Measurements from ENCODE around the gene MMP11. TPM values are rescaled to one million over a fixed set of nuclear protein-coding genes. Genes with fewer than 3 reads are reported as not detected.

Gene MMP11
- total RNA-seq, 4 donors from 2014 or later, result 4.5 to 7.3 (median 5.6) TPM

DNA sequence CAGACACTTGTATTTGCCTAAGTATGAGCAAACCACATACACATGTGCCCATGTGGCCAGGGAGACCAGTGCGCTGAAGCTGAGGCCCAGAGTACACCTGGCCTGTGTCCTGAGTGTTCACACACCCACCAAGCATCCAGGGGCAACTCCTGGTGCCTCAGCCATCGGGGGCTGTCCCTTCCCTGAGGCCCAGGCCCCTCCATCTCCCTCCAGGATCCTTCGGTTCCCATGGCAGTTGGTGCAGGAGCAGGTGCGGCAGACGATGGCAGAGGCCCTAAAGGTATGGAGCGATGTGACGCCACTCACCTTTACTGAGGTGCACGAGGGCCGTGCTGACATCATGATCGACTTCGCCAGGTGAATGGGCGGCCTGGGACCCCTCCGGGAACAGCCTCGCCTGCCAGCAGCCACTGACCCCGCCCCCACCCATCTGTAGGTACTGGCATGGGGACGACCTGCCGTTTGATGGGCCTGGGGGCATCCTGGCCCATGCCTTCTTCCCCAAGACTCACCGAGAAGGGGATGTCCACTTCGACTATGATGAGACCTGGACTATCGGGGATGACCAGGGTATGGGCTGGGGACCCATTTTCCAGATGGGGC, 7.6 kb downstream of the MMP11 start:
- Histone ChIP-seq H3K4me1 (peaks cover 0 to 27% (median 11%) of the 10 kb centered on the region in 4 donors), H3K9me3 (no peaks in the 10 kb centered on the region), H3K27ac (peak overlapping the region in 1 of 4 donors; percentile 56), H3K36me3 (peaks cover 0 to 5% (median 0%) of the 10 kb centered on the region in 3 donors), H3K4me3 (no peak overlapping the region), H3K27me3 (no peaks in the 10 kb centered on the region)
- no peak for DNase-seq (ENCODE audit: low spot score in 2 of 2)
- WGBS, 2 donors, result 88 to 93% methylated on average over 15 to 20 of the region's 20 CpGs
- TF ChIP-seq POLR2A (IDR thresholded peaks at IDR 0.05) (no peak), EP300 (IDR thresholded peaks at IDR 0.05) (no peak)

DNA sequence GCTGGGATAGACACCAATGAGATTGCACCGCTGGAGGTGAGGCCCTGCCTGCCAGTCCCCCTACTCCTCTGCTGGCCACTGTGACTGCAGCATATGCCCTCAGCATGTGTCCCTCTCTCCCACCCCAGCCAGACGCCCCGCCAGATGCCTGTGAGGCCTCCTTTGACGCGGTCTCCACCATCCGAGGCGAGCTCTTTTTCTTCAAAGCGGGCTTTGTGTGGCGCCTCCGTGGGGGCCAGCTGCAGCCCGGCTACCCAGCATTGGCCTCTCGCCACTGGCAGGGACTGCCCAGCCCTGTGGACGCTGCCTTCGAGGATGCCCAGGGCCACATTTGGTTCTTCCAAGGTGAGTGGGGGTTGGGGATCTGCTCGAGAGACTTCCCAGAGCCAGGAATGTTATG, 8.4 kb downstream of the MMP11 start:
- Histone ChIP-seq H3K4me3 (no peak overlapping the region), H3K4me1 (peaks cover 0 to 24% (median 12%) of the 10 kb centered on the region in 4 donors), H3K27me3 (no peaks in the 10 kb centered on the region), H3K27ac (peak overlapping the region in 2 of 4 donors; percentile 56 to 63), H3K36me3 (peaks cover 0 to 5% (median 0%) of the 10 kb centered on the region in 3 donors), H3K9me3 (no peaks in the 10 kb centered on the region)
- WGBS, 2 donors, result 23 to 42% methylated on average over 10 to 15 of the region's 15 CpGs
- TF ChIP-seq CTCF (IDR thresholded peaks at IDR 0.05) (no peak), EP300 (IDR thresholded peaks at IDR 0.05) (no peak), POLR2A (IDR thresholded peaks at IDR 0.05) (no peak)
- no peak for DNase-seq (ENCODE audit: low spot score in 2 of 2)

DNA sequence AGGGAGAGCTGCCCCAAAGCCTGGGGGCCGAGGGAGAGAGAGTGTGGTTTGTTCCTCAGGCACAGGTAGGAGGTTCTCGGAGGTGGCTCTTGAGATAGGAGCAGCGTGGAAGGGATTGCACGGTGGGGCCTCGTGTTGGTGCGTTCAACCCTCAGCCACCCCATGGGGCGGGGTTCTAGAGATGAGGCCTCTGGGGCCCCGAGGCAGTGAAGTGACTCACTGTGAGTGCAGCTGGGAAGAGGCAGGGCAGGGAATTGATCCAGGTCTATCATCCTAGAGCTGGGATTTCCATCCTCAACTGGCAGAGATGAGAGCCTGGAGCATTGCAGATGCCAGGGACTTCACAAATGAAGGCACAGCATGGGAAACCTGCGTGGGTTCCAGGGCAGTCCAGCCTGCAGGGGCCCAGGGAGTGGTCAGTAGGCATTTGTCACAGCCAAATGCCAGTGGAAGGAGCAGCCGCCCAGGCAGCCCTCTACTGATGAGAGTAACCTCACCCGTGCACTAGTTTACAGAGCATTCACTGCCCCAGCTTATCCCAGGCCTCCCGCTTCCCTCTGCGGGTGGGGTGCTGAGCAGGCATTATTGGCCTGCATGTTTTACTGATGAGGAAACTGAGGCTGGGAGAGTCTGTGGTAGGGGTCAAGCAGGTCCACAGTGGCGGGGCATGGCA, 9.0 kb downstream of the MMP11 start:
- TF ChIP-seq EP300 (IDR thresholded peaks at IDR 0.05), result no peak
- TF ChIP-seq POLR2A (IDR thresholded peaks at IDR 0.05), result no peak
- TF ChIP-seq CTCF (IDR thresholded peaks at IDR 0.05), result no peak
- DNase-seq (ENCODE audit: low spot score in 2 of 2), result no peak

GRCh38 chr22:23782252-23782651, 9.6 kb downstream of the MMP11 start:
- Histone ChIP-seq H3K4me1 (peaks cover 0 to 27% (median 14%) of the 10 kb centered on the region in 4 donors), H3K27ac (peak overlapping the region in 1 of 4 donors; percentile 56), H3K36me3 (peaks cover 0 to 5% (median 0%) of the 10 kb centered on the region in 3 donors), H3K9me3 (no peaks in the 10 kb centered on the region), H3K4me3 (no peak overlapping the region), H3K27me3 (no peaks in the 10 kb centered on the region)
- 88 to 94% methylated on average over 12 to 13 of the region's 16 CpGs for WGBS, 2 donors
- TF ChIP-seq CTCF (IDR thresholded peaks at IDR 0.05), result no peak
- no peak for TF ChIP-seq POLR2A (IDR thresholded peaks at IDR 0.05)
- no peak for TF ChIP-seq EP300 (IDR thresholded peaks at IDR 0.05)
- DNase-seq (ENCODE audit: low spot score in 2 of 2), result no peak

More for the DNA sequence above, 9.0 kb downstream of the MMP11 start:
- H3K4me1 ChIP-seq, result peaks cover 0 to 26% (median 14%) of the 10 kb centered on the region in 4 donors
- WGBS, 2 donors, result 61 to 64% methylated on average over 11 to 14 of the region's 14 CpGs
- H3K27ac ChIP-seq, result peak overlapping the region in 2 of 4 donors; percentile 56 to 63
- H3K27me3 ChIP-seq, result no peaks in the 10 kb centered on the region
- no peaks in the 10 kb centered on the region for H3K9me3 ChIP-seq
- no peak overlapping the region for H3K4me3 ChIP-seq
- peaks cover 0 to 5% (median 0%) of the 10 kb centered on the region in 3 donors for H3K36me3 ChIP-seq

- TF ChIP-seq POLR2A (IDR thresholded peaks at IDR 0.05) (no peak), CTCF (IDR thresholded peaks at IDR 0.05) (no peak), EP300 (IDR thresholded peaks at IDR 0.05) (no peak)
- DNase-seq (ENCODE audit: low spot score in 2 of 2), result no peak
- no peak overlapping the region for H3K27ac ChIP-seq
- H3K4me1 ChIP-seq, result peaks cover 0 to 28% (median 15%) of the 10 kb centered on the region in 4 donors
- no peak overlapping the region for H3K4me3 ChIP-seq
- peaks cover 0 to 5% (median 0%) of the 10 kb centered on the region in 3 donors for H3K36me3 ChIP-seq
- H3K9me3 ChIP-seq, result no peaks in the 10 kb centered on the region
- 88 to 91% methylated on average over 1 of the region's 1 CpG for WGBS, 2 donors
- H3K27me3 ChIP-seq, result no peaks in the 10 kb centered on the region
These were observed 10.1 kb downstream of the MMP11 start for GRCh38 chr22:23782703-23783102.
